PC-9 (cell line): ENCODE measurements around the gene OOSP4A.

Source experiments
- EZH2 ChIP-seq: fragments of 200-600 bp; sonication (generic); IDR thresholded peaks from 2 replicates; pipeline ENCODE4 v1.8.0; 2017; ENCODE audit warnings: antibody characterized with exemption, low read depth
- TF ChIP-seq, protein P1 (sequence below): fragments of 200-600 bp; sonication (generic); conservative IDR thresholded peaks from 2 replicates; pipeline ENCODE4 v1.6.1; 2017; ENCODE audit warnings: mixed run types, antibody characterized with exemption, mild to moderate bottlenecking, moderate library complexity

DNA sequence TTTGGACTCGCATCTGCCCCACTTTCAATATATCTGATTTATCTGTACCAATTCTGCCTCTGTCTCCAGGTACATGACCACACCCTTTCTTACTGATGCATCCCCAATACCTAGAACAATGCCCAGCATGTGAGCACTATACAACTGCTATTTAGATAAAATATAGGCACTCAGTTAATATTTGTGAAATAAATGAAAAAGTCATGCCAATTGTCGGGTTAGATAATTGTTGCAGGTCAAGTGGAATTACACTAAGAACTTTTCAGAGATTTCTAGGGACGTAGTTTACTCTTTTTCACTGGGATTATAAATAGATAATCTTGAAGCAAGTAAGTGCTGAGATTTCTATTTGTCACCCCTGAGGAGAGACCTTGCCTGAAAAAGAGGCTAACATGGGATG, 20.5 kb downstream of the OOSP4A start:
- TF ChIP-seq, protein P1, sequence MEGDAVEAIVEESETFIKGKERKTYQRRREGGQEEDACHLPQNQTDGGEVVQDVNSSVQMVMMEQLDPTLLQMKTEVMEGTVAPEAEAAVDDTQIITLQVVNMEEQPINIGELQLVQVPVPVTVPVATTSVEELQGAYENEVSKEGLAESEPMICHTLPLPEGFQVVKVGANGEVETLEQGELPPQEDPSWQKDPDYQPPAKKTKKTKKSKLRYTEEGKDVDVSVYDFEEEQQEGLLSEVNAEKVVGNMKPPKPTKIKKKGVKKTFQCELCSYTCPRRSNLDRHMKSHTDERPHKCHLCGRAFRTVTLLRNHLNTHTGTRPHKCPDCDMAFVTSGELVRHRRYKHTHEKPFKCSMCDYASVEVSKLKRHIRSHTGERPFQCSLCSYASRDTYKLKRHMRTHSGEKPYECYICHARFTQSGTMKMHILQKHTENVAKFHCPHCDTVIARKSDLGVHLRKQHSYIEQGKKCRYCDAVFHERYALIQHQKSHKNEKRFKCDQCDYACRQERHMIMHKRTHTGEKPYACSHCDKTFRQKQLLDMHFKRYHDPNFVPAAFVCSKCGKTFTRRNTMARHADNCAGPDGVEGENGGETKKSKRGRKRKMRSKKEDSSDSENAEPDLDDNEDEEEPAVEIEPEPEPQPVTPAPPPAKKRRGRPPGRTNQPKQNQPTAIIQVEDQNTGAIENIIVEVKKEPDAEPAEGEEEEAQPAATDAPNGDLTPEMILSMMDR, result no peak
- TF ChIP-seq EZH2, result no peak
